Measurements from ENCODE around the gene ALG9.
"Not testable (repeated sequence)": the region's sequence is repeated elsewhere in the genome, so short reads cannot be mapped to it uniquely, and the experiment has no call there.

The ALG9 gene, protein sequence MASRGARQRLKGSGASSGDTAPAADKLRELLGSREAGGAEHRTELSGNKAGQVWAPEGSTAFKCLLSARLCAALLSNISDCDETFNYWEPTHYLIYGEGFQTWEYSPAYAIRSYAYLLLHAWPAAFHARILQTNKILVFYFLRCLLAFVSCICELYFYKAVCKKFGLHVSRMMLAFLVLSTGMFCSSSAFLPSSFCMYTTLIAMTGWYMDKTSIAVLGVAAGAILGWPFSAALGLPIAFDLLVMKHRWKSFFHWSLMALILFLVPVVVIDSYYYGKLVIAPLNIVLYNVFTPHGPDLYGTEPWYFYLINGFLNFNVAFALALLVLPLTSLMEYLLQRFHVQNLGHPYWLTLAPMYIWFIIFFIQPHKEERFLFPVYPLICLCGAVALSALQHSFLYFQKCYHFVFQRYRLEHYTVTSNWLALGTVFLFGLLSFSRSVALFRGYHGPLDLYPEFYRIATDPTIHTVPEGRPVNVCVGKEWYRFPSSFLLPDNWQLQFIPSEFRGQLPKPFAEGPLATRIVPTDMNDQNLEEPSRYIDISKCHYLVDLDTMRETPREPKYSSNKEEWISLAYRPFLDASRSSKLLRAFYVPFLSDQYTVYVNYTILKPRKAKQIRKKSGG

DNA sequence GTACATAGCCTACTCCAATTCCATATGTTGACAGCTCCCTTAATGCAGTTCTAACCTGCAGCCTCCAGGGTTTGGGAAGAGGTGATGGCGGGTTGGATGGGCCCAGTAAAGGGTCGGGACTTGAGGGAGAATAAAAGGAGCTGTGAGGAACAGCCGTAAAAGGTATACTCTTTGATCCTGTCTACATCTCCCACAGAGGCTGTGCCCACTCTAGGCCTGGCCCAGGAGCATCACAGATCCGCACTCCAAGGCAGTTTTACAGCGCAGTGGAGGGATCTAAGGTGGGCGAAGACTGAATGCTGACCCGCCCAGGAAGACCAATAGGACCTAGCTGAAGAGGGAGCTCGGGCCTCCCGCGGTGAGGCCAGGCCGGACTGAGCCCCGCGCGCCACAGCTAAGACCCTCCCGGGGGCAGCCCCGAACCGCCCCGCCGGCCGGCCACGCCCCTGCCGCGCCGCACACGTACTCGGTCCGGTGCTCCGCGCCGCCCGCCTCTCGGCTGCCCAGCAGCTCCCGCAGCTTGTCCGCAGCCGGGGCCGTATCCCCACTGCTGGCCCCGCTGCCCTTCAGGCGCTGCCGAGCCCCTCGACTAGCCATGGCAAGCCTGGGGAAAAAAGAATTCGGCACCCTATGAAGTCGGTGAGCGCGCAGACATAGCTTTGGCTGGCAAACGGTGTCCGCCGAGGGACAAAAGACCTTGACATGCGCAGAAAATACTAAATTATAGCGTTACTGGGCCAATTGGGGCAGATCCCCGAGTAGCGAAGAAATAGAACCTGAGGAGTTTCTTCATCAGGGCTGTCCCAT is at the start of gene ALG9:
Gene ALG9 (minus strand): TSS at position 696 of the 807 bp plus-strand sequence. CDS start 99 bp downstream, at position 597.
- peak; percentile 76 for DNase-seq (ENCODE audit: low read depth)

DNA sequence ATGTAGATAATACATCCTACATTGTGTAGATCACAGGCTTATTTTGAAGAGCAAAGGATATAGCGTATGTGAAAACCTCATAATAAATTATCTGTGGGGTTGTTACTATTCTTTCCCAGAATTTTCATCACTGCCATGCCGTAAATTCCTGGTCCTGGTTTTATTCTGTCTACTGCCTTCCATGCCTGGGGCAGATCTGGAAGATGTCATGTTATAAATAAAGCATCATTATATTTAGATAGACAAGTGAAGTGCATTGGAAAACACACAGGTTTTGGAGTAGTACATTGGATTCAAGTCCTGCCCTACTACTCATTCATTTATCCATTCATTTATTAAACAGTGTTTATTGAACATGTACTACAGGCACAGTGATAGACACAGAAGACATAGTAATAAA is 49.5 kb upstream of the ALG9 start:
- DNase-seq (ENCODE audit: low read depth) = no peak

DNA sequence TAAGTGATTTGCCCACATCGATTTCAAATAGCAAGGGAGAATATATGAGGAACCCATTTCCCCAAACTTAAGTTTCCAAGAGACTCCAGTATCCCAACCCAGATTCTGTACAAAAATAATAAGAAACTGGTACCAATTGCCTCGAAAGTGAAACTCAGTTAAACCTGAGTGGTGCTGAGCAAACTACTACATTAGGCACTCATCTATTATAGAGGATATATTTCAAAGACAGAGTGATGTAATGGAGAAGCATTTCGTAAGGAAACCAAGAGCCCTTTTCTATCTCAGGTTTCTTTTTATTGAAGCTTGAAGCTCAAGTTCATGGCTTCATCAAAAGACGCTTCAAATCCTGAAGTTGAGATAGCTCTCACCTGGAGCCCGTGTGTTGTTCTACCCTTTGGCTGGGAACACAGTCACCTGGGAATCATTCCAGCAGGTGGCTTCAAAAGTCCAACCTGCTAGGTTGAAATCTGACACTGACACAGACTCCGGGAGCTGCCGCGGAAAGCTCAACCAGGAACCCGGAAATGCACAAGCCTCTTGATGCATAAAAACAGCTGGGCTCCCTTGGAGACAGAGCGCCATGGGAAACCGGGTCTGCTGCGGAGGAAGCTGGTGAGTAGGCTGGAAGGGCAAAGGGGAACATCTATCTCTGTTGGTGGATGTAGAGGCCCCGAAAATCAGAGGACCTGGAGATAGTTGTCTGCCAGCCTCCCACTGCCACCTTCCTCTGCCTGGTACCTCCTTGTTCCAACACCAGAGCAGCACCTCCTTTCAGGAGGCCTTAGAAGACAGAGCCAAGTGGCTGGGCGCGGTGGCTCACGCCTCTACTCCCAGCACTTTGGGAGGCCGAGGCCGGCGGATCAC is 47.2 kb upstream of the ALG9 start, which contains the start of gene C11orf52:
Gene C11orf52 (plus strand): TSS at position 524 of the 867 bp plus-strand sequence. CDS start 60 bp downstream, at position 584.
- no peak for DNase-seq (ENCODE audit: low read depth)

DNA sequence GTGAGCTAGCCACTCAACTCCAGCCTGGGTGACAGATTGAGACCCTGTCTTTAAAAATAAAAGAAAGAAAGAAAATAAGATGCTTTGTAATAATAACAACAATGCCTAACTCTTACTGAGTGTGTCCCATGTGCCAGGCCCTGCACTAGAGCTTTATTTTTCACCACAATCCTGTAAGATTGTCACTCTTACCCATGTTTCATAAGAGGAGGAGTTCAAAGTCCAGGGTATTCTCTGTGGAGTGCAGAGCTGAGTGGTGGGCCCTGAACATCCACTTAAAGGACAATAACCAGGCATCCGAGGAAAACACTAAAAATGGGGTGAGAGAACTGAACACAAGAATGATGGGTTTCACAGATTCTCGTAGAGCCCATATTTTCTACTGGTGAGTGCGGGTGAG is 46.4 kb upstream of the ALG9 start:
- DNase-seq (ENCODE audit: low read depth) = no peak

DNA sequence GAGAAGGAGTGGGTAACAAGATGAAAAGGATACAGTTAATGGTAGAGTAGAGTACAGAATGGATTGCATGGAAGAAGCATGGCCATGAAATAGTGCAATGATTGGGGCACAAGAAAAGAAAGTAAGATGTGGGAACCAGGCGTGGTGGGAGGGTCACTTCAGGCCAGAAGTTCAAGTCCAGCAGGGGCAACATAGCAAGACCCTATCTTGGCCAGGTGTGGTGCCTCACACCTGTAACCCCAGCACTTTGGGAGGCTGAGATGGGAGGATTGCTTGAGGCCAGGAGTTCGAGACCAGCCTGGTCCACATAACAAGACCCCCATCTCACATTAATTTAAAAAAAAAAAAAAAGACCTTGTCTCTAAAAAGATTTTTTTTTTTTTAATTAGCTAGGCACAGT is 45.9 kb upstream of the ALG9 start:
- no peak for DNase-seq (ENCODE audit: low read depth)

DNA sequence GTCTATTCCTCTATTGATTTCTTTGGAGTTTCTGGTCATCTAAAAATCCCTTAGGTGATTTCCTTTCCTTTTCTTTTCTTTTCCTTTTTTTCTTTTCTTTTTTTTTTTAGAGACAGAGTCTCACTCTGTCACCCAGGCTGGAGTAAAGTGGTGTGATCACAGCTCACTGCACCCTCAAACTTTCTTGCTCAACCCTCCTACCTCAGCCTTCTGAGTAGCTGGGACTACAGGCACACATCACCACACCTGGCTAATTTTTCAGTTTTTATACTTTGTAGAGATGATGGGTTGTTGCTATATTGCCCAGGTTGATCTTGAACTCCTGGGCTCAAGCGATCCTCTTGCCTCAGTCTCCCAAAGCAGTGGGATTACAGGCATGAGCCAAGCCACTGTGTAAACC is 45.4 kb upstream of the ALG9 start:
- DNase-seq (ENCODE audit: low read depth) = no peak

DNA sequence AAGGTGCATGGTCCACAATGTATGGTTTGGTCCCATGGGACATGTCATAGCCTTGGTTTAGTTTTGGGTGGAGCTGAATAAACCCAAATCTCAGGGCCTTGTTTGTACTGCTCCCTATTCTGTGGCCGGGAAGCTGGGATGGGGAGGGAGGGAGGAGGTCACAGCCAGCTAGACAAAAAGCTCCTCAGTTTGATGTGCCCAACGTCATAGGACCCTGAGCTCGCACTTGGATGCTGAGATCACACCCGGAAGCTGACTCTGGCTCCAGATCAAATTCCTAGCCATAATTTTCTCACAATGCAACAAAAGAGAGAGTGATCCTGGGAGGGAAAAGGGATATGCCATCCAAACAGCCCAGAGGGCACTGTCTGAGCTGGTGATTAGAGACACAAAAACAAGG is 42.6 kb upstream of the ALG9 start:
- no peak for DNase-seq (ENCODE audit: low read depth)

DNA sequence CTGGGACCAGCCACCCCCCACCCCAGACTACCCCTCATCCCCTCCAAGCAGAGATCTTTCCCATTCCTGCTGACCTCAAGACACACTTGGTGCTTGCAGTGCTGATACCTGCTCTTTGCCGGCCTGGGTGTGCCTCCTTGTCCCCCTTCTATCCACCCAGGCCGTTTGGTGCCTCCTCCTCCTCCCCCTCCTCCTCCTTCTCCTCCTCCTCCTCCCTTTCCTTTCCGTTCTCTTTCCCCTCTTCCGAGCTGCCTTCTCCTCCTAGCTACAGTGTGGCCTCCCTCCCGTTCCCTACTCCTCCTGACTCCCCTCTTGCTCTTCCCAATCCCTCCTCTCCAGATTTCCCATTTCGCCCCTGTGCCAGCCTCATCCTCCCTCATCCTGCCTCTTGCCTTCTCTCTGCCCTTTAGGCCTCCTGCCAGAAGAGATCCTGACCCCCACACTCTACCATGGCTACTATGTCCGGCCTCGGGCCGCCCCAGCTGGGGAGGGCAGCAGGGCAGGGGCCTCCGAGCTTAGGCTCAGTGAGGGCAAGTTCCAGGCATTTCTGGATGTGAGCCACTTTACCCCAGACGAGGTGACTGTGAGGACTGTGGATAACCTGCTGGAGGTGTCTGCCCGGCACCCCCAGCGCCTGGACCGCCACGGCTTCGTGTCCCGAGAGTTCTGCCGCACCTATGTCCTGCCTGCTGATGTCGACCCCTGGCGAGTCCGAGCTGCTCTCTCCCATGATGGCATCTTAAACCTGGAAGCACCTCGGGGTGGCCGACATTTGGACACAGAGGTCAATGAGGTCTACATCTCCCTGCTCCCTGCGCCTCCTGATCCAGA is 41.9 kb upstream of the ALG9 start:
- no peak for DNase-seq (ENCODE audit: low read depth)

DNA sequence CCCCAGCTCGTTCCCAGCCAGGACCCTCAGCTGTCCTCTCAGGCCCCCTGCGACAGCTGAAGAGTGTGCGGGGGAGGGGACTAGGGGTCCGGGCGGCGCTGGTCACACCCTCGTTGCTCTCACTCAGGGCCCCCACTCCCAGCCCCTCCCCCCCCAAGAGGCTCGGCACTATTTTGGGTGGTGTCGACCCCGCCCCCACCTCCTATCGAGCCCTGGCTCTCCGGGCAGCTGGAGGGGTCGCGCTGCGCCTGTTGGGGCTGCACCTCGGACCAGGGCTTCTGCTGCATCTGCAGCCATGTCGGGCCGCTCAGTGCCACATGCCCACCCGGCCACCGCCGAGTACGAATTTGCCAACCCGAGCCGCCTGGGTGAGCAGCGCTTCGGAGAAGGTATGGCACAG is 41.2 kb upstream of the ALG9 start, which contains the start of gene HSPB2:
Gene HSPB2 (plus strand): TSS at position 200 of the 400 bp plus-strand sequence. CDS start 96 bp downstream, at position 296.
- no peak for DNase-seq (ENCODE audit: low read depth)

DNA sequence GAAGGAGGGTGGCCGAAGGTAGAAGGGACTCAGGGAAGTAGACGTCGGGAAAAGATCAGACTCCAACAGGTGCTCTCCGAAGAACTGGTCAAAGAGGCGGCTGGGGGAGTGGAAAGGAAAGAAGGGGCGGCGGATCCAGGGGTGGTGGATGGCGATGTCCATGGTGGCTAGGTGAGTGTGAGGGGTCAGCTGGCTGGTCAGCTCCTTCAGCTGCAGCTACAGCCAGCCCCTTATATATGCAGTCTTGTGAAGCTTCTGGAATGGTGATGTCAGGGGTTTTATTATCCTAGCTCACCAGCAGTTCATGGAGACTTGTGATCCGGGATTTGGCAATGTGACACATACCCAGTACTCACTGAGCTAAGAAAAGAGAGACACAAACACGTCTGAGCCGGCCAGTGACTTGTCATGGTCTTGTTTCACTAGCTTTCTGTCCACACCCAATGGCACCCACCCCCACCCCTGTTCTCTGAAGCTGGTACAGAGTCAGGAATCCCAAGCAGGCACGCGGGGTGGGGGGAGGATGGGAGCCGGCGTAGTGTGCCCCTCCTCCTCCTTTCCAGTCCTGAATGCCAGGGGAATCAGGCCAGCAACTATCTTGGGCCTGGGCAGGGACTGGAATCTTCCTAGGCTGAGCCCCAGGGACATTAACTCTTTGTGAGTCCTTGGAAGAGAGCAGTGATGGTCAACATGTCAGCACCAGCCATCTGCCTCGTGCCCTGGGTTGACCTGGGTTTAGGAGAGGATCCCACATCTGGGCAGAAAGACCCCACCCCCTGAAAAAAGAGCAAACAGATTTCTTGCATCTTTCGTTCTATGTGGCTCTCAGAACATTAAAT is 40.4 kb upstream of the ALG9 start, which contains the start of gene CRYAB:
Gene CRYAB (minus strand): TSS at position 208 of the 839 bp plus-strand sequence. CDS start 46 bp downstream, at position 162.
- no peak for DNase-seq (ENCODE audit: low read depth)

DNA sequence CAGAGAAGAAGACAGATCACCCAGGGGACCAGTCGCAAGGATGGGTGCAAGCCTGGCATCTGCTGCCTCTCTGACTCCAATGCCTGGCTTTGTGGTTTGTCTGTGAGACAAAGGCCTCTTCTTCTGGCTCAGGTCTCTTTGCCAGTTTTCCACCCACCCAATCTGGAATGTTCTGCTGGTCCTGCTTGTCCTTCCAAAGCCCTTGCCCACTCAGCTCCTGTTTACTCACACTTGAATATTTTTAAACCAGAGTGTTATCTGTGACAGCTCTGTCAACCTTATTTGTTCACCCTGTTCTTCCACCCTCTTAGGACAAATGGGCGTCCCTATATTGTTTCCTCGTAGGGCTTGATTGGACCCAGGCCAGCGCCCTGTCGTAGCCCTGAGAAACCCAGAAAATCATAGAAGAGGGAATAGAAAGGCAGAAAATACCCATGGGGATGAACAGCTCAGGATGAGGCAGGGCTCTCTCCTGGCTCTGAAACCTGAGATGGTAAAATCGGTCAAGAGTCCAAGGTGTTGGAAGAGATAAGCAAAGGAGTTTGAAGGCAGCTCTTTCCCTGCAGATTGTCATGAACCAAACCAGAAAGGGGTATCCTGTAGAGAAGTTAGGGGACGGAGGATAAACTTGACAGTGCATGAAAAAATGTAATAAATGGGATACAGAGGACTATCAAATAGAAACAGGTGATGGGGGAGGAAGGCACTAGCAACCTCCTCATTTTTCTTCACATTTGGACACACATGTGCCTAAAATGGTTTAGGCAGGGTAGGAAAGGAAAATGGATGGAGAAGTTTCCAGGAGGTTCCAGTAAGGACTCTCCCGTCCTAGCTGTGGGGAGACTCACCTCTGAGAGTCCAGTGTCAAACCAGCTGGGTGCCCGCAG is 39.5 kb upstream of the ALG9 start:
- no peak for DNase-seq (ENCODE audit: low read depth)

DNA sequence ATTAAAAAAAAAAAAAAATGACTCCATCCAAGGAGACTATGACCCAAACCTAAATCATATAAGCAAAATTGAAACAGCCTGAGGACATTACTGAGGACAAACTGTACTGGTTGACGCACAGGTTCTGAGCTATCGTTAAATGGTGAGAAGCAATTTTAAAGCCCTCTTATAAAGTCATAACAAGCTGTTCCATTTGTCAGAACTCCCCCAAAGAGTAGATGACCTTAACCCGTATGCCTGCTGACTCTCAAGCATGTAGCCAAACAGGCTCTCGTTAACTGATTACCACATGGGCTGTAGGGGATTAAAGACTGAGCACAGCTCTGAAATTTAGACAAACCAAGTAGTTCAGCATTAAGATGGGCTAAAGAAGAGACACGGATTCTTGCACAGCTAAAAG is 38.0 kb upstream of the ALG9 start:
- DNase-seq (ENCODE audit: low read depth) = no peak

DNA sequence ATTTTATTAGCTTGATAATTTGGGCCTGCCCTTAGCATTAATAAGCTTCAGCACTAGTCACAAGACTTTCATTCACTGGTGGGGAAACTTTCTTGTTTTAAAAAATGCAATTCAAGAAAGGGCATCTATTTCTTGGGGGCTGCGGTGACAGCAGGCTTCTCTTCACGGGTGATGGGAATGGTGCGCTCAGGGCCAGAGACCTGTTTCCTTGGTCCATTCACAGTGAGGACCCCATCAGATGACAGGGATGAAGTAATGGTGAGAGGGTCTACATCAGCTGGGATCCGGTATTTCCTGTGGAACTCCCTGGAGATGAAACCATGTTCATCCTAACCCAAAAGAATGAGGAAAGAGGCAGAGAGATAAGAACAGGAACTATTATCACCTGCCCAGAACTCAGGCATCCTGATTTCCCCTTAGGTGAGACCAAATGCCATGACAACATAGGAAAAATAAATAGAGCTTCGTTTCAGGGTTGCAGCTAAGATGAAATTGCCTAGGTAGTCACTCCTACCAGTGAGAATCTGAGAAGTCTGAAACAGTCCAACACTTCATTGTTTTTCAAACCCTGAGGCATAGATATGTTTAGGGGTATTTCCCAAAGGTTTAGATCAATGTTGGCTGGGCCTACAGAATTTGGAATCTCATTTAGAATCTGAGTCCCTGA is 37.4 kb upstream of the ALG9 start:
- DNase-seq (ENCODE audit: low read depth) = no peak

DNA sequence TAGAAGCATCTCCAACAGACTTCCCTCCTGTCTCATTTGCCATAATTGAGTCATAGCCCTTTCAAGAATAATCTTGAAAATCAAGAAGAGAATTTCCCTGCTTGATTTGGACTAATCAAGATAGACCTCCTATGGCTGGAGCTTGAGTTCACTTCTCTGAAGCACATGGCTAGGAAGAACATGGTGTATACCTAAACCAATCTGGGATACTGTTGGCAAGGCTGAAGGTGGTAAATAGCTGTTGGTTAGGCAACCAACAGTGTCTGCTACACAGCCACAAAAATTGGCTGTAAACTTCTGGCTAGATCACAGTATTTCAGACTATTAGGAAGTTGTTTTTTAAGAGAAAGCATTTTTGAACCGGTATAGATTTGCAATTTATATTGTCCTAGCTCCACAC is 35.3 kb upstream of the ALG9 start:
- no peak for DNase-seq (ENCODE audit: low read depth)

DNA sequence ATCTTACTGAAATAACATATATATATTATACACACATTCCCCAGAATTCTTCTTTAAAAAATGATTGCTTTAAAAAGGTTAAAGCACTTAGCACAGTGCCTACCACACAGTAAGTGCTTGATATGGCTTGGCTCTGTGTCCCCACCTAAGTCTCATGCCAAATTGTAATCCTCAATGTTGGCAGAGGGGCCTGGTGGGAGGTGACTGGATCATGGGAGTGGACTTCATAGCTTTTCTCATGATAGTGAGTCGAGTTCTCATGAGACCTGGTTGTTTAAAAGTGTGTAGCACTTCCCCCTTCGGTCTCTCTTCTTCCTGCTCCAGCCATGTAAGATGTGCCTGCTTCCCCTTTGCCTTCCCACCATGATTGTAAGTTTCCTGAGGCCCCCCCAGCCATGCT is 34.0 kb upstream of the ALG9 start:
- no peak for DNase-seq (ENCODE audit: low read depth)

DNA sequence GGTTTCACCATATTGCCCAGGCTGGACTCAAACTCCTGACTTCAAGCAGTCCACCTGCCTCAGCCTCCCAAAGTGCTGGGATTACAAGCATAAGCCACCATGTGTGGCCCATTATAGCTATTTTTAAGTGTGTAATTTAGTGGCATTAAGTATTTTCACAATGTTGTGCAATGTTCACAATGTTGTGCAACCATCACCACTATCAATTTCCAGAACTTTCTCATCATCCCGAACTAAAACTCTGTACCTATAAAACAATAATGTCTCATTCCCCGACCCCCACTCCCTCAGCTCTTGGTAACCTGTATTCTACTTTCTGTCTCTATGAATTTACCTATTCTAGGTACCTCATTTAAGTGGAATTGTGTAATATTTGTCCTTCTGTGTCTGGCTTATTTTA is 15.5 kb upstream of the ALG9 start:
- DNase-seq (ENCODE audit: low read depth) = no peak

DNA sequence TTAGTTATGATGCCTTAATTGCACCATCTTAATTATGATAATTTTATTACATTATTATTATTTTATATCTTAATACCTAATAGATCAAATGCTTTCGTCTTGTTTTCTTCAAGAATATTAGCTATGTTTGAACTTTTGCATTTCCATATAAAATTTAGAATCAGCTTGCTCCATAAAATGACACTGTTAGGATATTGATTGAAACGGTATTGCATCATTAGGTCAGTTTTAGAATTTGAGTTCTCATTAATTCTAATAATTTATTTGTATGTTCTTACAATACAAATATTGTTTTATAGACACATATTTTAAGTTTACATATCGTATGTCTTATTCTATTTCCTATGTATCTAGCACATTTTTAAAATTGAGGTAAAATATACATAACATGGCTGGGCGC is 14.7 kb upstream of the ALG9 start:
- DNase-seq (ENCODE audit: low read depth) = no peak

DNA sequence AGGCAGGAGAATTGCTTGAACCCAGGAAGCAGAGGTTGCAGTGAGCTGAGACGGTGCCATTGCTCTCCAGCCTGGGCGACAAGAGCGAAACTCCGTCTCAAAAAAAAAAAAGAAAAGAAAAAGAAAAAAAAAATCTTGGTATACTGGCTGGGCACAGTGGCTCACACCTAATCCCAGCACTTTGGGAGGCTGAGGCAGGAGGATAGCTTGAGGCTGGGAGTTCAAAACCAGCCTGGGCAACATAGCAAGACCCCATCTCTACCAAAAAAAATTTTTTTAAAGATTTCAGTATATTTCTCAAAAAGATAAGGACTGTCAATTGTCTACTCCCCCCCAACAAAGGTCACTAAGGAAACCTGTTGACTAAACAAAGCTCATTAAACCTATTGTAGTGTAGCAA is 13.7 kb upstream of the ALG9 start:
- DNase-seq (ENCODE audit: low read depth) = not testable (repeated sequence)

Data from T-helper 22 cell (primary cell).